ENCODE data around the gene RAI1. TPM values are rescaled to one million over a fixed set of nuclear protein-coding genes. Genes with fewer than 3 reads are reported as not detected.
A peak's percentile ranks its signal among the peaks of the same experiment; 100 is the strongest.

Gene RAI1
- total and polyA plus RNA-seq, 9 donors, result 1.5 to 57.7 (median 35.3) TPM

GRCh38 chr17:17831208-17832031 lies 150.2 kb downstream of the RAI1 start:
- Histone ChIP-seq H3K4me1 (ENCODE audit: insufficient read depth) (peaks cover 20% of the 10 kb centered on the region), H3K27me3 (no peaks in the 10 kb centered on the region), H3K9me3 (no peaks in the 10 kb centered on the region), H3K4me3 (no peak overlapping the region), H3K36me3 (no peaks in the 10 kb centered on the region), H3K27ac (peak overlapping the region in 1 of 2 donors; percentile 37)
- peak in 3 of 5 donors; percentile 60 to 77 (median 62) for DNase-seq
- no peak for TF ChIP-seq CTCF (IDR thresholded peaks at IDR 0.05)
- TF ChIP-seq POLR2A (IDR thresholded peaks at IDR 0.05), result no peak
- no peak for TF ChIP-seq EP300 (IDR thresholded peaks at IDR 0.05)
- intact Hi-C loops (cut with DNase I), result no loop called here
- 46 to 51% (median 48%) methylated on average over 12 of the region's 12 CpGs for WGBS, 3 donors

- intact Hi-C loops (cut with DNase I), result no loop called here
- peak overlapping the region in 1 of 2 donors; percentile 37 for H3K27ac ChIP-seq
Observed at GRCh38 chr17:17832032-17832363, 150.7 kb downstream of the RAI1 start.

GRCh38 chr17:17833658-17834357 lies 152.6 kb downstream of the RAI1 start:
- Histone ChIP-seq H3K27me3 (no peaks in the 10 kb centered on the region), H3K27ac (peak overlapping the region in 1 of 2 donors; percentile 99), H3K4me3 (no peak overlapping the region), H3K9me3 (no peaks in the 10 kb centered on the region), H3K4me1 (ENCODE audit: insufficient read depth) (peaks cover 23% of the 10 kb centered on the region), H3K36me3 (no peaks in the 10 kb centered on the region)
- 73 to 77% (median 76%) methylated on average over 8 of the region's 8 CpGs for WGBS, 3 donors
- DNase-seq, result no peak
- TF ChIP-seq POLR2A (IDR thresholded peaks at IDR 0.05), result no peak
- TF ChIP-seq CTCF (IDR thresholded peaks at IDR 0.05), result no peak
- no peak for TF ChIP-seq EP300 (IDR thresholded peaks at IDR 0.05)
- intact Hi-C loops (cut with DNase I), result no loop called here

More at GRCh38 chr17:17832032-17832363, 150.7 kb downstream of the RAI1 start:
- no peak for DNase-seq
- Histone ChIP-seq H3K27me3 (no peaks in the 10 kb centered on the region), H3K4me3 (no peak overlapping the region), H3K4me1 (ENCODE audit: insufficient read depth) (peaks cover 18% of the 10 kb centered on the region), H3K9me3 (no peaks in the 10 kb centered on the region), H3K36me3 (no peaks in the 10 kb centered on the region)
- 90 to 93% (median 91%) methylated on average over 2 of the region's 2 CpGs for WGBS, 3 donors
- no peak for TF ChIP-seq POLR2A (IDR thresholded peaks at IDR 0.05)
- no peak for TF ChIP-seq CTCF (IDR thresholded peaks at IDR 0.05)
- no peak for TF ChIP-seq EP300 (IDR thresholded peaks at IDR 0.05)

GRCh38 chr17:17834974-17835373 lies 153.7 kb downstream of the RAI1 start:
- intact Hi-C loops (cut with DNase I), result no loop called here
- WGBS, 3 donors, result 70 to 79% (median 71%) methylated on average over 4 of the region's 4 CpGs

More at GRCh38 chr17:17834974-17835373, 153.7 kb downstream of the RAI1 start:
- no peak for TF ChIP-seq EP300 (IDR thresholded peaks at IDR 0.05)
- TF ChIP-seq CTCF (IDR thresholded peaks at IDR 0.05), result no peak
- TF ChIP-seq POLR2A (IDR thresholded peaks at IDR 0.05), result no peak
- Histone ChIP-seq H3K4me1 (ENCODE audit: insufficient read depth) (peaks cover 22% of the 10 kb centered on the region), H3K36me3 (no peaks in the 10 kb centered on the region), H3K9me3 (no peaks in the 10 kb centered on the region), H3K27me3 (no peaks in the 10 kb centered on the region), H3K4me3 (no peak overlapping the region), H3K27ac (peak overlapping the region; percentile 91 to 99)
- no peak for DNase-seq

Measured in ovary (tissue), 9 donors.